Gastroesophageal sphincter (tissue), 4 donors: Measurements from ENCODE around the gene TRIP12. TPM values are rescaled to one million over a fixed set of nuclear protein-coding genes. Genes with fewer than 3 reads are reported as not detected.
"Not testable (repeated sequence)": the region's sequence is repeated elsewhere in the genome, so short reads cannot be mapped to it uniquely, and the experiment has no call there.

Experiments used
- ATAC-seq: fragments of 150-250 bp; one replicate; pipeline ENCODE4 v1.9.1; 2016; ENCODE audit warnings: mild to moderate bottlenecking, moderate library complexity
- H3K27ac ChIP-seq, 4 donors: fragments of 200-600 bp; sonication (generic) in 3 of 4; 1 replicate in 3 of 4; 2 replicates in 1 of 4; pipeline ENCODE4 v1.5.1; 2016 to 2019
- H3K27me3 ChIP-seq: fragments of 200-600 bp; sonication (generic); one replicate; pipeline ENCODE4 v1.5.1; 2019
- H3K36me3 ChIP-seq, 2 donors: fragments of 200-600 bp; sonication (generic); one replicate each; pipeline ENCODE4 v1.5.1; 2019; ENCODE audit warnings: control low read depth in 1 of 2
- H3K4me1 ChIP-seq, 3 donors: fragments of 200-600 bp; sonication (generic); 1 replicate in 2 of 3; 2 replicates in 1 of 3; pipeline ENCODE4 v1.5.1; 2016 to 2019; ENCODE audit warnings: control low read depth in 2 of 3
- H3K4me3 ChIP-seq, 2 donors: fragments of 200-600 bp; sonication (generic); one replicate each; pipeline ENCODE4 v1.5.1; 2019; ENCODE audit warnings: mild to moderate bottlenecking in 1 of 2, moderate library complexity in 1 of 2
- H3K9me3 ChIP-seq, 3 donors: fragments of 200-600 bp; sonication (generic); one replicate each; pipeline ENCODE4 v1.5.1; 2017 to 2019; ENCODE audit warnings: control low read depth in 2 of 3
- CTCF ChIP-seq, 4 experiments: fragments of 200-600 bp in 2 of 4; fragments of 450-650 bp in 2 of 4; sonication (generic) in 1 of 4; IDR thresholded peaks; one replicate each; pipeline ENCODE4 v1.5.1; 2017 to 2019; ENCODE audit warnings: antibody characterized with exemption in 4 of 4, mild to moderate bottlenecking in 2 of 4, moderate library complexity in 2 of 4
- EP300 ChIP-seq: sonication (generic); formaldehyde crosslinking; IDR thresholded peaks from one replicate; pipeline ENCODE4 v1.6.1; 2017; ENCODE audit warnings: antibody characterized with exemption, mild to moderate bottlenecking
- POLR2A ChIP-seq, 2 donors: fragments of 450-650 bp; IDR thresholded peaks; one replicate each; pipeline ENCODE4 v1.6.1; 2017; ENCODE audit warnings: antibody characterized with exemption in 2 of 2, mild to moderate bottlenecking in 2 of 2, moderate library complexity in 1 of 2
- POLR2AphosphoS5 ChIP-seq: sonication (generic); formaldehyde crosslinking; IDR thresholded peaks from one replicate; pipeline ENCODE4 v1.6.1; 2017; ENCODE audit warnings: antibody characterized with exemption
- WGBS, 2 donors: methylation state at CpG; one replicate each; pipeline ENCODE4 v1.1.5; 2018; ENCODE audit warnings: low coverage in 1 of 2; 5-methylcytosine and 5-hydroxymethylcytosine counted together
- total RNA-seq, 4 donors: library from RNA; depleted of rRNA; stranded (reverse); fragments of >200 nt; gene quantifications; one replicate each; pipeline ENCODE4 v1.1.0, GENCODE V29; 2016

Gene TRIP12
- total RNA-seq: 100 to 1,000 TPM; 138 to 203 (median 185) TPM

- Histone ChIP-seq H3K9me3 (no peaks in the 10 kb centered on the region), H3K27me3 (no peaks in the 10 kb centered on the region), H3K27ac (peak within 1 kb of the TSS; percentile 94 to 100 (median 98)), H3K36me3 (peaks cover 0 to 9% of the 10 kb centered on the region in 2 donors), H3K4me3 (peak within 1 kb of the TSS; percentile 70 to 96), H3K4me1 (peaks cover 0 to 51% (median 9%) of the 10 kb centered on the region in 3 donors)
- TF ChIP-seq POLR2AphosphoS5 (peak; percentile 76), CTCF (IDR thresholded peaks at IDR 0.05) (peak in 2 of 4 experiments; percentile 3 to 5), POLR2A (IDR thresholded peaks at IDR 0.05) (no peak), EP300 (no peak)
- peak; percentile 91 for ATAC-seq
- WGBS, 2 donors: 0% methylated on average over 1 of the region's 49 CpGs; no CpG with 5 or more reads in 1 of the 2 donors
Observed at GRCh38 chr2:229921892-229922448, at the start of gene TRIP12. Gene TRIP12 (minus strand): TSS chr2:229922009. CDS start chr2:229880079, 41,930 bp downstream.

- TF ChIP-seq POLR2A (IDR thresholded peaks at IDR 0.05): no peak
- TF ChIP-seq CTCF (IDR thresholded peaks at IDR 0.05): no peak
- TF ChIP-seq POLR2AphosphoS5: no peak
- no peak for TF ChIP-seq EP300
- WGBS, 2 donors: 87 to 100% methylated on average over 2 of the region's 3 CpGs
- Histone ChIP-seq H3K9me3 (no peaks in the 10 kb centered on the region), H3K27me3 (no peaks in the 10 kb centered on the region), H3K4me1 (peaks cover 0 to 7% (median 6%) of the 10 kb centered on the region in 3 donors), H3K4me3 (no peak overlapping the region), H3K27ac (no peak overlapping the region), H3K36me3 (no peaks in the 10 kb centered on the region)
- no peak for ATAC-seq
Observed at GRCh38 chr2:229971298-229971790, 49.5 kb upstream of the TRIP12 start.

- H3K9me3 ChIP-seq: no peaks in the 10 kb centered on the region
- no peak for TF ChIP-seq CTCF (IDR thresholded peaks at IDR 0.05)
- TF ChIP-seq POLR2AphosphoS5: no peak
- no peak for TF ChIP-seq EP300
Observed at GRCh38 chr2:229970406-229970805, 48.6 kb upstream of the TRIP12 start.

GRCh38 chr2:229969921-229970320 lies 48.1 kb upstream of the TRIP12 start:
- ATAC-seq: no peak
- Histone ChIP-seq H3K4me1 (peaks cover 0 to 7% (median 6%) of the 10 kb centered on the region in 3 donors), H3K27me3 (no peaks in the 10 kb centered on the region), H3K36me3 (no peaks in the 10 kb centered on the region), H3K9me3 (no peaks in the 10 kb centered on the region), H3K4me3 (no peak overlapping the region), H3K27ac (no peak overlapping the region)
- WGBS, 2 donors: 74% methylated on average over 3 of the region's 3 CpGs; no CpG with 5 or more reads in 1 of the 2 donors
- TF ChIP-seq CTCF (IDR thresholded peaks at IDR 0.05) (no peak), POLR2A (IDR thresholded peaks at IDR 0.05) (no peak), EP300 (no peak), POLR2AphosphoS5 (no peak)

More at GRCh38 chr2:229970406-229970805, 48.6 kb upstream of the TRIP12 start:
- WGBS, 2 donors: 85 to 92% methylated on average over 3 of the region's 3 CpGs
- no peak for ATAC-seq
- Histone ChIP-seq H3K27me3 (no peaks in the 10 kb centered on the region), H3K4me3 (no peak overlapping the region), H3K4me1 (peaks cover 0 to 7% (median 6%) of the 10 kb centered on the region in 3 donors), H3K27ac (no peak overlapping the region), H3K36me3 (no peaks in the 10 kb centered on the region)

GRCh38 chr2:229963596-229963995 lies 41.8 kb upstream of the TRIP12 start:
- H3K9me3 ChIP-seq, H3K27me3 ChIP-seq, ATAC-seq, H3K27ac ChIP-seq, H3K4me1 ChIP-seq, H3K4me3 ChIP-seq, H3K36me3 ChIP-seq: not testable (repeated sequence)
- WGBS, 2 donors: 93 to 98% methylated on average over 5 to 9 of the region's 9 CpGs
